Dermis blood vessel endothelial cell (primary cell): Measurements from ENCODE around the gene BRAT1. TPM values are rescaled to one million over a fixed set of nuclear protein-coding genes. Genes with fewer than 3 reads are reported as not detected.

Experiments used
- DNase-seq: peaks from one replicate; pipeline ENCODE4 v3.0.0; 2010
- total RNA-seq: library from RNA; depleted of rRNA; stranded (reverse); fragments of >200 nt; gene quantifications from 2 replicates; pipeline ENCODE4 v1.2.3, GENCODE V29; 2014

The BRAT1 gene
- total RNA-seq, 1 donor from 2014 or later: 31.7 TPM

DNA sequence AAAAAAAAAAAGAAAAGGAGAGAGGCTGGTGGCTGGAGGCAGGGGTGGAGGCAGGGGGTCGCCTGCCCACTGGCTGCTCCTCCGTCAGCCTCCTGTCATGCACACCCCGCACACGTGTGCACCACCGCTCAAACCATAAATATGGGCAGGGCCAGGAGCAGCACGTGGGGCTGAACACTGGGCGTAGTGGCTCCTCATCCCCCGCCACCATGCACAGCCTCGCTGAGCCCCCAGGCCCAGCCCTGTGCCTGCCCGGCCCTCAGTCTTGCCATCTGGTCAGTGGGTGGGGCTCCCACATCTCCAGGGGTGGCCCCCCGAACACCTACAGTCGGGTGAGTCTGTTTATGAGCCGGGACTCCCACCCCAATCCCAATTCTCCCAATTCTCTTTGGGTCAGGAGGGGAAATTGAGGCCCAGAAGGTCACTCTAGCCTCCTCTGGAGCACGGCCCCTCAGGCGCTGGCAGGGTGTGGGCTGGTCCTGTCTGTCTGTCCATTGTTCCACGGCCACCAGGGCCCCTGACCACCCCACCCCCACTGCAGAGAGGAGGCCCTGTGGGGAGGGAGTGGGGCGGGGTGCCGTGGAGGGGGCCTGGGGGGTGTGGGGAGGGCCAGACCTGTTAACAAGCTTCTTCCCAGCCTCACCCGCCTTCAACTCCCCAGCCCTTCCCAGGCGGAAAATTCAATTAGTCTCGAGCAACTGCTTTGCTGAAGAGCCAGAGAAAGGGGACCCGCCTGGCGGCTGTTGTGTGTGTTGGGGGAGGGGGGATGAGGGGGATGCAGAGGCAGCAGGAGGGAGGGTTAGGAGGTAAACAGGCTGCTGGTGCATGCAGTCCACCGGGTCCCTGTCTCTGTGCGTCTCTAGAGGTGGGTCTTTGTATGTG is 59.7 kb downstream of the BRAT1 start:
- no peak for DNase-seq

- DNase-seq: no peak
Measured at GRCh38 chr7:2494191-2495130, 60.9 kb downstream of the BRAT1 start.

GRCh38 chr7:2493205-2494164 is 61.8 kb downstream of the BRAT1 start:
- DNase-seq: no peak

DNA sequence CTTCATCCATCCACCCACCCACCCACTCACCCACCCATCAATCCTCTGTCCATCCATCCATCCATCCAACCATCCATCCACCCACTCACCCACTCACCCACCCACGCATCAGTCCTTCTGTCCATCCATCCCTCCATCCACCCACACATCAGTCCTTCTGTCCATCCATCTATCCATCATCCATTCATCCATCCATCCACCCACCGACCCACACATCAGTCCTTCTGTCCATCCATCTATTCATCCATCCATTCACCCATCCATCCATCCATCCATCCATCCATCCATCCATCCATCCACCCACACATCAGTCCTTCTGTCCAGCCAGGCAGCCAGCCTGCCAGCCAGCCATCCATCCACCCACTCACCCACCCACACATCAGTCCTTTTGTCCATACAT is 63.3 kb downstream of the BRAT1 start:
- DNase-seq: no peak

DNA sequence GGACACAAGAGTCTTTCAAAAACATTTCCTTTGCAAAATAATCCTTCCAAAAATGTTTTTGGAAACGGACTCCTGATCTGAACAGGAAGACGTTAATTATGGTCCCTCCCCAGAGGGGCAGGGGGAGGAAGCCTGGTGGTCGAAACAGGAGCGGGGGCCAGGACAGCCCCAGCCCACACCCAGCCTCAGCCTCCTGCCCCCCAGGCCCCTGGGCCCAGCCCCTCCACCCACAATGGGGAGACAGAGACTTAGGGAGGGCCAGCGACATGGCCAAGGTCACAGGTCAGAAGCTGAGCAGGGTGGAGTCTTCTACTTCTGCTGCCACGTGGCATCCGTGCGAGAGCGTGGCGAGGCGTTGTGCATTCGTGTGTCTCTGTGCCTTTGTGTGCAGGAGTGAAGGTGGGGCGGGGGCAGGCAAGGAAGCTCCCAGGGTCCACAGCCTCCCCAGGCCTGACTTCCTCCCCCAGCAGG is 65.1 kb downstream of the BRAT1 start:
- no peak for DNase-seq

DNA sequence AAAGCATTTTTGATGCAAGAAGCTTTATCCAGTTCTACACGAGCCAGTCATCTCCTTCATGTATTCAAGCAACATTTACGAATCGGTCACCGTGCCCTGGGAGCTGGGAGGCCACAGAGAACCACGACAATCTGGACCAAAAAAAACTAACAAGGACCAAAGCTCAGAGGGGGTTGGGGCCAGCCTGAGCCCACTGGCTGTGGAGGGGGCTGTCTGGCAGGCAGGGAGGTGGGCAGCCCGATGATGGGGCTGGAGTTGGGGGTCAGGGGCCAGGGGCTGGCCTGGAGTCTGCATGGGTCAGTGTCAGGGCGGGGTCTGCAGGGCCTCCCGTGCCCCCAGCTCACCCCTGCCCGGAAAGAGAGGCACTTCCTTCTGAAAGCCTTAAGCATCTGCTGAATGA is 66.6 kb downstream of the BRAT1 start:
- no peak for DNase-seq

- DNase-seq: no peak
Measured at GRCh38 chr7:2488272-2488645, 67.1 kb downstream of the BRAT1 start.

Other genes with a start within 250 kb of the BRAT1 start
- gene SNX8, start 241.1 kb downstream of the BRAT1 start, total RNA-seq: 9.4 and 18.5 TPM in 2 replicates
- gene EIF3B, start 200.7 kb downstream of the BRAT1 start, total RNA-seq: 250 and 320 TPM in 2 replicates
- gene CHST12, start 151.9 kb downstream of the BRAT1 start, total RNA-seq: 6.8 and 21.5 TPM in 2 replicates
- not detected in 2 replicates for gene GRIFIN, start 79.1 kb downstream of the BRAT1 start, total RNA-seq
- gene LFNG, start 35.8 kb downstream of the BRAT1 start, total RNA-seq: 26.4 and 36.4 TPM in 2 replicates
- 6.0 and 10.4 TPM in 2 replicates for gene IQCE, start 3.5 kb upstream of the BRAT1 start, total RNA-seq
- 72.8 and 159 TPM in 2 replicates for gene TTYH3, start 76.5 kb upstream of the BRAT1 start, total RNA-seq
- under 0.01 TPM in 2 replicates for gene AMZ1, start 132.7 kb upstream of the BRAT1 start, total RNA-seq